B cell (primary cell): ENCODE results near the gene PRPF38A. TPM values are rescaled to one million over a fixed set of nuclear protein-coding genes. Genes with fewer than 3 reads are reported as not detected.

Experiments
- ATAC-seq: fragments of 200-7000 bp; cut with Tn5 transposase; one replicate; pipeline ENCODE4 v1.10.0; 2021; ENCODE audit warnings: low read depth, mild to moderate bottlenecking, moderate number of reproducible peaks, moderate library complexity
- CTCF ChIA-PET: fragments of 350-600 bp; sonication (Branson Sonifier 250); formaldehyde crosslinking; loops from one replicate; lab custom pipeline; 2021; ENCODE audit warnings: antibody characterized with exemption, inconsistent platforms; lab: Charles Lee
- POLR2A ChIA-PET: fragments of 350-600 bp; sonication (Branson Sonifier 250); formaldehyde crosslinking; loops from one replicate; lab custom pipeline; 2021; ENCODE audit warnings: antibody characterized with exemption; lab: Charles Lee
- DNase-seq: peaks from one replicate; pipeline ENCODE4 v3.0.0; 2013
- H2AFZ ChIP-seq: 2 replicates; pipeline ENCODE4 v1.6.1; 2012; ENCODE audit warnings: mild to moderate bottlenecking, low read depth, low read length; ENCODE audit not compliant: insufficient read depth, poor library complexity, severe bottlenecking
- H3K27ac ChIP-seq, 2 donors: 1 replicate in 1 of 2; 2 replicates in 1 of 2; pipeline ENCODE4 v1.5.1; 2012 to 2013; ENCODE audit warnings: low read length in 2 of 2, mild to moderate bottlenecking in 2 of 2, moderate library complexity in 1 of 2
- H3K27me3 ChIP-seq, 4 experiments: fragments of 200-600 bp in 1 of 4; sonication (generic) in 1 of 4; replicated peaks in 1 of 4; 1 replicate in 2 of 4; 2 replicates in 2 of 4; pipeline versions ENCODE4 v1.6.1 to v1.7.0; 2013 to 2016; ENCODE audit warnings: low read length in 3 of 4, mild to moderate bottlenecking in 2 of 4, mixed read lengths in 1 of 4, moderate library complexity in 1 of 4; ENCODE audit not compliant: insufficient read depth in 4 of 4, control insufficient read depth in 3 of 4; ENCODE audit errors: control extremely low read depth in 1 of 4
- H3K36me3 ChIP-seq, 2 experiments: replicated peaks in 1 of 2; 1 replicate in 1 of 2; 2 replicates in 1 of 2; pipeline versions ENCODE4 v1.6.1 to v1.7.1; 2013; ENCODE audit warnings: low read length in 1 of 2; ENCODE audit not compliant: insufficient read depth in 2 of 2, control insufficient read depth in 1 of 2; ENCODE audit errors: control extremely low read depth in 1 of 2, extremely low read depth in 1 of 2
- H3K4me1 ChIP-seq, 2 donors: fragments of 200-600 bp in 1 of 2; sonication (generic) in 1 of 2; 1 replicate in 1 of 2; 2 replicates in 1 of 2; pipeline versions ENCODE4 v1.5.1 to v1.6.1; 2013 to 2017; ENCODE audit warnings: low read length in 2 of 2; ENCODE audit not compliant: control insufficient read depth in 2 of 2, insufficient read depth in 2 of 2
- H3K4me2 ChIP-seq: replicated peaks from 2 replicates; pipeline ENCODE3; 2012; ENCODE audit warnings: mild to moderate bottlenecking, low read depth, low read length; ENCODE audit not compliant: poor library complexity, severe bottlenecking
- H3K4me3 ChIP-seq, 5 experiments: fragments of 200-600 bp in 1 of 5; sonication (generic) in 1 of 5; 1 replicate in 3 of 5; 2 replicates in 2 of 5; pipeline versions ENCODE4 v1.5.1 to v1.7.0; 2011 to 2016; ENCODE audit warnings: low read length in 4 of 5, mild to moderate bottlenecking in 4 of 5, low read depth in 2 of 5, control low read depth in 1 of 5, moderate library complexity in 1 of 5; ENCODE audit not compliant: insufficient read depth in 1 of 5; ENCODE audit errors: control extremely low read depth in 1 of 5, extremely low read depth in 1 of 5
- H3K79me2 ChIP-seq: fragments of 200-600 bp; sonication (generic); one replicate; pipeline ENCODE4 v1.6.0; 2016; ENCODE audit warnings: low read length; ENCODE audit not compliant: control insufficient read depth, insufficient read depth
- H3K9ac ChIP-seq: fragments of 200-600 bp; sonication (generic); 2 replicates; pipeline ENCODE4 v1.6.1; 2017; ENCODE audit warnings: mild to moderate bottlenecking, low read length, moderate library complexity
- H3K9me3 ChIP-seq, 3 donors: one replicate each; pipeline versions ENCODE4 v1.6.1 to v1.7.1; 2013; ENCODE audit warnings: low read length in 2 of 3; ENCODE audit not compliant: control insufficient read depth in 2 of 3, insufficient read depth in 1 of 3; ENCODE audit errors: control extremely low read depth in 1 of 3
- H4K20me1 ChIP-seq: 2 replicates; pipeline ENCODE4 v1.6.0; 2012; ENCODE audit warnings: mild to moderate bottlenecking, low read length; ENCODE audit not compliant: insufficient read depth, control insufficient read depth, poor library complexity, severe bottlenecking
- H3K27ac Mint-ChIP-seq: one replicate; pipeline ENCODE4 v1.8.0; 2021; ENCODE audit warnings: mixed read lengths
- H3K27me3 Mint-ChIP-seq: one replicate; pipeline ENCODE4 v1.8.0; 2021; ENCODE audit warnings: mixed read lengths
- H3K4me1 Mint-ChIP-seq: one replicate; pipeline ENCODE4 v1.8.0; 2021; ENCODE audit warnings: mixed read lengths
- H3K4me3 Mint-ChIP-seq: one replicate; pipeline ENCODE4 v1.8.0; 2021; ENCODE audit warnings: mixed read lengths
- H3K9me3 Mint-ChIP-seq: one replicate; pipeline ENCODE4 v1.8.0; 2022; ENCODE audit warnings: mixed read lengths; ENCODE audit not compliant: insufficient read depth
- EZH2 ChIP-seq: IDR thresholded peaks from 2 replicates; pipeline ENCODE4 v1.6.1; 2012; ENCODE audit warnings: borderline replicate concordance, low read depth, mild to moderate bottlenecking, moderate library complexity, low read length; ENCODE audit not compliant: insufficient read depth, poor library complexity, severe bottlenecking
- WGBS: methylation state at CpG from one replicate; pipeline ENCODE4 v1.1.5; 2013; ENCODE audit warnings: missing lambda C conversion rate; ENCODE audit not compliant: insufficient coverage; 5-methylcytosine and 5-hydroxymethylcytosine counted together
- intact Hi-C: fragments of 100-400 bp; cut with micrococcal nuclease; formaldehyde crosslinking; loops from one replicate; pipeline ENCODE4 v1.10.0; 2022
- polyA plus RNA-seq: library from polyadenylated mRNA; depleted of rRNA; stranded (reverse); fragments of >200 nt; gene quantifications from 2 replicates; pipeline ENCODE4 v1.2.3, GENCODE V29; 2012
- total RNA-seq, 2 donors: library from RNA; stranded (reverse); fragments of 120-200 nt in 1 of 2; gene quantifications; 1 replicate in 1 of 2; 2 replicates in 1 of 2; pipeline versions ENCODE4 v1.2.3 to v1.2.4, GENCODE V29; 2013 to 2022
- TF ChIP-seq, protein P1 (sequence below): fragments of 200-600 bp; IDR thresholded peaks from one replicate; pipeline ENCODE4 v1.8.0; 2022; ENCODE audit warnings: antibody characterized with exemption, mild to moderate bottlenecking

PRPF38A gene
- total and polyA plus RNA-seq, 2 donors (not counting 1 experiment from before 2014, with no cell fraction given) = 21.8 to 69.8 TPM

DNA sequence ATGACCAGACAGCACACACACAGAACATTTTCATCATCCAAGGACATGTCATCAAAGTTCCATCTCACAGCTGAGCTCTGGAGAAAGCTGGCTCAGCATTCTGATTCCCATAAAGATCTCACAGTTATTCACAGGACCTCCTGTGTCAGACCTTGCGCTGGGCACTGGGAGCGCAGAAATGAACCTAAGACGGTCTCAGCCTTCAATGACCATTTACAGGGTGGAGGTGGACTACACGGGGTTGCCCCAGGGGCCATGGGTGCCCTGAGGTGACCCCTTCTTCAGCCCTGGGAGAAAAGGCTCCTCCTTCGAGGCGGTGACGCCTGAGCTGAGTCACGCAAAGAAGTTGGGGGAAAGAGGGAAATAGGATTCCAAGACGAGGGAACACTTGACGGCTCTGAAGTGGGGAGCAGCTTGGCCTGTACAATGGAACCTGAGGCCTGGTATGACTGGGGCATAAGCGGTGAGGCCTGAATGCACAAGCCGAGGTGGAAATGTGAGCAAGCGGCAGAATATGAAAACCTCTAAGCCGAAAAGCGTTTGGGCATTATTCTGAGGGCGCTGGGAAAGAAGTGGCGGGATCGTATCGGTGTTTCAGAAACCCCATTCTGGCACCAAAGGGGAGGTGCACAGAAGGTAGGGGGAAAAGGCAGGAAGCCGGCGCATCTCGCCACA, 39.2 kb upstream of the PRPF38A start:
- Mint-ChIP-seq H3K9me3 (no peaks in the 10 kb centered on the region), H3K4me3 (peak overlapping the region; percentile 96), H3K27ac (peak overlapping the region; percentile 93), H3K4me1 (peaks cover 34% of the 10 kb centered on the region), H3K27me3 (peaks cover 4% of the 10 kb centered on the region)
- peaks cover 26% of the 10 kb centered on the region for H3K79me2 ChIP-seq
- ATAC-seq (no peak), DNase-seq (no peak)
- intact Hi-C loops = loop anchor here (5.0 to 10.0 kb wide), 7 partner anchors 337 to 1580 kb away; partner anchors contain the start of genes IFT25, LRP8, LRRC42 and ZYG11A
- no peak for TF ChIP-seq EZH2
- TF ChIP-seq, protein P1, sequence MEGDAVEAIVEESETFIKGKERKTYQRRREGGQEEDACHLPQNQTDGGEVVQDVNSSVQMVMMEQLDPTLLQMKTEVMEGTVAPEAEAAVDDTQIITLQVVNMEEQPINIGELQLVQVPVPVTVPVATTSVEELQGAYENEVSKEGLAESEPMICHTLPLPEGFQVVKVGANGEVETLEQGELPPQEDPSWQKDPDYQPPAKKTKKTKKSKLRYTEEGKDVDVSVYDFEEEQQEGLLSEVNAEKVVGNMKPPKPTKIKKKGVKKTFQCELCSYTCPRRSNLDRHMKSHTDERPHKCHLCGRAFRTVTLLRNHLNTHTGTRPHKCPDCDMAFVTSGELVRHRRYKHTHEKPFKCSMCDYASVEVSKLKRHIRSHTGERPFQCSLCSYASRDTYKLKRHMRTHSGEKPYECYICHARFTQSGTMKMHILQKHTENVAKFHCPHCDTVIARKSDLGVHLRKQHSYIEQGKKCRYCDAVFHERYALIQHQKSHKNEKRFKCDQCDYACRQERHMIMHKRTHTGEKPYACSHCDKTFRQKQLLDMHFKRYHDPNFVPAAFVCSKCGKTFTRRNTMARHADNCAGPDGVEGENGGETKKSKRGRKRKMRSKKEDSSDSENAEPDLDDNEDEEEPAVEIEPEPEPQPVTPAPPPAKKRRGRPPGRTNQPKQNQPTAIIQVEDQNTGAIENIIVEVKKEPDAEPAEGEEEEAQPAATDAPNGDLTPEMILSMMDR = no peak
- peaks cover 24% of the 10 kb centered on the region for H4K20me1 ChIP-seq
- H3K4me1 ChIP-seq = peaks cover 18 to 20% of the 10 kb centered on the region in 2 donors
- H3K9me3 ChIP-seq = no peaks in the 10 kb centered on the region
- CTCF ChIA-PET = interaction anchor here (2.0 to 2.6 kb wide), 2 partner anchors 40 to 321 kb away, joined by 6 to 18 read pairs; partner anchors contain the start of genes ORC1 and PRPF38A
- POLR2A ChIA-PET = interaction anchor here (1.5 kb wide), 1 partner anchor 39 kb away, joined by 10 read pairs; the partner anchor contains the start of genes ORC1 and PRPF38A
- H3K27ac ChIP-seq = peak overlapping the region; percentile 71 to 90
- H3K27me3 ChIP-seq = no peaks in the 10 kb centered on the region
- H3K4me2 ChIP-seq = peak overlapping the region; percentile 86
- peak overlapping the region; percentile 92 for H2AFZ ChIP-seq
- 16% methylated on average over 22 of the region's 22 CpGs for WGBS
- H3K36me3 ChIP-seq = peaks cover 2 to 31% of the 10 kb centered on the region in 2 experiments
- H3K4me3 ChIP-seq = peak overlapping the region; percentile 73 to 88 (median 79)
- H3K9ac ChIP-seq = peak overlapping the region; percentile 91
